CD4-positive, alpha-beta T cell (primary cell): ENCODE measurements around the gene GP1BB. TPM values are rescaled to one million over a fixed set of nuclear protein-coding genes. Genes with fewer than 3 reads are reported as not detected.
A peak's percentile ranks its signal among the peaks of the same experiment; 100 is the strongest.

Experiments used
- ATAC-seq: fragments of 200-7000 bp; cut with Tn5 transposase; one replicate; pipeline ENCODE4 v1.10.0; 2022; ENCODE audit warnings: mild to moderate bottlenecking; ENCODE audit not compliant: poor library complexity
- CTCF ChIA-PET: fragments of 350-600 bp; sonication (Branson Sonifier 250); formaldehyde crosslinking; loops from one replicate; lab custom pipeline; 2021; ENCODE audit warnings: antibody characterized with exemption, inconsistent platforms; lab: Charles Lee
- POLR2A ChIA-PET: fragments of 350-600 bp; sonication (Branson Sonifier 250); formaldehyde crosslinking; loops from one replicate; lab custom pipeline; 2021; ENCODE audit warnings: antibody characterized with exemption, inconsistent platforms; lab: Charles Lee
- DNase-seq, 14 experiments: peaks; one replicate each; pipeline ENCODE4 v3.0.0-alpha.2; 2013 to 2020; ENCODE audit warnings: mixed read lengths in 2 of 14
- H3K27ac ChIP-seq, 2 donors: one replicate each; pipeline versions ENCODE4 v1.5.1 to v1.7.0; 2013; ENCODE audit warnings: low read length in 2 of 2, low read depth in 1 of 2, mild to moderate bottlenecking in 1 of 2
- H3K27me3 ChIP-seq, 2 experiments: 1 replicate in 1 of 2; 2 replicates in 1 of 2; pipeline versions ENCODE4 v1.6.1 to v1.7.0; 2013; ENCODE audit warnings: low read length in 2 of 2, control low read depth in 1 of 2, mild to moderate bottlenecking in 1 of 2, moderate library complexity in 1 of 2; ENCODE audit not compliant: insufficient read depth in 2 of 2, control insufficient read depth in 1 of 2
- H3K36me3 ChIP-seq: one replicate; pipeline ENCODE4 v1.6.1; 2013; ENCODE audit warnings: low read length, control low read depth; ENCODE audit not compliant: insufficient read depth
- H3K4me1 ChIP-seq: one replicate; pipeline ENCODE4 v1.6.1; 2013; ENCODE audit warnings: low read length, control low read depth; ENCODE audit not compliant: insufficient read depth
- H3K4me3 ChIP-seq: one replicate; pipeline ENCODE4 v1.5.1; 2013; ENCODE audit warnings: mild to moderate bottlenecking, low read length, moderate library complexity
- H3K9me3 ChIP-seq, 2 experiments: 1 replicate in 1 of 2; 2 replicates in 1 of 2; pipeline versions ENCODE4 v1.6.1 to v1.7.0; 2013; ENCODE audit warnings: low read length in 2 of 2, mild to moderate bottlenecking in 2 of 2, control low read depth in 1 of 2, moderate library complexity in 1 of 2; ENCODE audit not compliant: control insufficient read depth in 1 of 2, insufficient read depth in 1 of 2
- H3K27ac Mint-ChIP-seq: one replicate; pipeline ENCODE4 v1.8.0; 2020; ENCODE audit warnings: mixed read lengths
- H3K27me3 Mint-ChIP-seq: one replicate; pipeline ENCODE4 v1.8.0; 2021; ENCODE audit warnings: mixed read lengths
- H3K36me3 Mint-ChIP-seq: one replicate; pipeline ENCODE4 v1.8.0; 2021; ENCODE audit warnings: low read depth, mixed read lengths
- H3K4me1 Mint-ChIP-seq: one replicate; pipeline ENCODE4 v1.8.0; 2021; ENCODE audit warnings: low read depth, mixed read lengths
- H3K4me3 Mint-ChIP-seq: one replicate; pipeline ENCODE4 v1.8.0; 2020; ENCODE audit warnings: mild to moderate bottlenecking, mixed read lengths
- H3K9me3 Mint-ChIP-seq: one replicate; pipeline ENCODE4 v1.8.0; 2020; ENCODE audit warnings: mixed read lengths
- CTCF ChIP-seq: fragments of 200-600 bp; IDR thresholded peaks from one replicate; pipeline ENCODE4 v1.8.0; 2022; ENCODE audit warnings: antibody characterized with exemption, mild to moderate bottlenecking
- intact Hi-C, 2 experiments: fragments of 100-400 bp; cut with DNase I in 1 of 2; cut with micrococcal nuclease in 1 of 2; formaldehyde crosslinking; loops; one replicate each; pipeline versions ENCODE4 v1.15.1 to v1.9.0; 2023 to 2025; cut with DNase I, micrococcal nuclease
- total RNA-seq, 174 experiments: library from RNA in 2 of 174; stranded (reverse) in 2 of 174; gene quantifications; one replicate each; pipeline ENCODE4 v1.2.3 and lab custom pipeline; 2021 to 2026

Gene GP1BB
- total RNA-seq, 2 experiments from 2014 or later: 0.22 TPM; not detected in 1

GRCh38 chr22:19767427-19768341 lies 44.3 kb downstream of the GP1BB start:
- peaks cover 13% of the 10 kb centered on the region for H3K4me1 Mint-ChIP-seq
- H3K27ac ChIP-seq: no peak overlapping the region
- H3K36me3 ChIP-seq: no peaks in the 10 kb centered on the region
- H3K4me3 ChIP-seq: no peak overlapping the region
- H3K36me3 Mint-ChIP-seq: no peaks in the 10 kb centered on the region
- peak overlapping the region; percentile 60 for H3K4me3 Mint-ChIP-seq
- H3K27me3 ChIP-seq: peaks cover 79 to 80% of the 10 kb centered on the region in 2 experiments
- H3K9me3 Mint-ChIP-seq: no peaks in the 10 kb centered on the region
- peaks cover 22% of the 10 kb centered on the region for H3K4me1 ChIP-seq
- peaks cover 0 to 57% of the 10 kb centered on the region in 2 experiments for H3K9me3 ChIP-seq
- H3K27me3 Mint-ChIP-seq: peaks cover 82% of the 10 kb centered on the region
- no peak overlapping the region for H3K27ac Mint-ChIP-seq
- TF ChIP-seq CTCF: no peak
- ChIA-PET POLR2A (no interaction called here), CTCF (no interaction called here)
- DNase-seq (no peak), ATAC-seq (peak; percentile 39)
- intact Hi-C loops: no loop called here

- Mint-ChIP-seq H3K4me3 (no peak overlapping the region), H3K36me3 (no peaks in the 10 kb centered on the region), H3K9me3 (no peaks in the 10 kb centered on the region), H3K27ac (no peak overlapping the region), H3K4me1 (peaks cover 13% of the 10 kb centered on the region), H3K27me3 (peaks cover 83% of the 10 kb centered on the region)
- ChIA-PET CTCF (no interaction called here), POLR2A (no interaction called here)
- DNase-seq (no peak), ATAC-seq (no peak)
- H3K4me3 ChIP-seq: no peak overlapping the region
- H3K36me3 ChIP-seq: no peaks in the 10 kb centered on the region
- H3K27ac ChIP-seq: no peak overlapping the region
- TF ChIP-seq CTCF: no peak
- peaks cover 22% of the 10 kb centered on the region for H3K4me1 ChIP-seq
- H3K27me3 ChIP-seq: peaks cover 76 to 79% of the 10 kb centered on the region in 2 experiments
- peaks cover 0 to 41% of the 10 kb centered on the region in 2 experiments for H3K9me3 ChIP-seq
- intact Hi-C loops: no loop called here
Measured at GRCh38 chr22:19769393-19769715, 46.0 kb downstream of the GP1BB start.

- Histone ChIP-seq H3K27me3 (peaks cover 67% of the 10 kb centered on the region in 2 experiments), H3K4me3 (no peak overlapping the region), H3K36me3 (no peaks in the 10 kb centered on the region), H3K4me1 (peaks cover 18% of the 10 kb centered on the region), H3K27ac (no peak overlapping the region), H3K9me3 (peaks cover 0 to 30% of the 10 kb centered on the region in 2 experiments)
- no peaks in the 10 kb centered on the region for H3K36me3 Mint-ChIP-seq
- H3K27me3 Mint-ChIP-seq: peaks cover 76% of the 10 kb centered on the region
- no peaks in the 10 kb centered on the region for H3K9me3 Mint-ChIP-seq
- DNase-seq: no peak
- ChIA-PET POLR2A (no interaction called here), CTCF (no interaction called here)
- TF ChIP-seq CTCF: no peak
- H3K4me1 Mint-ChIP-seq: peaks cover 10% of the 10 kb centered on the region
- H3K27ac Mint-ChIP-seq: no peak overlapping the region
- intact Hi-C loops: no loop called here
- ATAC-seq: no peak
- no peak overlapping the region for H3K4me3 Mint-ChIP-seq
Measured at GRCh38 chr22:19770349-19771220, 47.2 kb downstream of the GP1BB start.
